HEK293 (cell line): Measurements from ENCODE around the gene FLT3LG.

Source experiments
- EGR2 ChIP-seq: fragments of 450-650 bp; formaldehyde crosslinking; IDR thresholded peaks from 2 replicates; pipeline ENCODE4 v1.5.1; 2016; ENCODE audit warnings: low read depth, missing biosample characterization, missing genetic modification characterization
- GLIS1 ChIP-seq: fragments of 450-650 bp; formaldehyde crosslinking; IDR thresholded peaks from 2 replicates; pipeline ENCODE4 v1.5.1; 2016; ENCODE audit warnings: missing biosample characterization, missing genetic modification characterization
- OVOL3 ChIP-seq: fragments of 450-650 bp; formaldehyde crosslinking; IDR thresholded peaks from 2 replicates; pipeline ENCODE4 v1.5.1; 2016; ENCODE audit warnings: missing biosample characterization, missing genetic modification characterization
- REPIN1 ChIP-seq: fragments of 450-650 bp; formaldehyde crosslinking; IDR thresholded peaks from 2 replicates; pipeline ENCODE4 v1.5.1; 2017; ENCODE audit warnings: missing biosample characterization, missing genetic modification characterization, low read depth
- SCRT1 ChIP-seq: fragments of 450-650 bp; formaldehyde crosslinking; IDR thresholded peaks from 2 replicates; pipeline ENCODE4 v1.5.1; 2016; ENCODE audit warnings: missing biosample characterization, missing genetic modification characterization, borderline replicate concordance
- SP7 ChIP-seq: fragments of 450-650 bp; formaldehyde crosslinking; IDR thresholded peaks from 2 replicates; pipeline ENCODE4 v1.5.1; 2016; ENCODE audit warnings: missing biosample characterization, missing genetic modification characterization
- ZNF10 ChIP-seq: fragments of 450-650 bp; formaldehyde crosslinking; IDR thresholded peaks from 2 replicates; pipeline ENCODE4 v1.5.1; 2017; ENCODE audit warnings: missing biosample characterization, missing genetic modification characterization
- ZNF132 ChIP-seq: fragments of 450-650 bp; formaldehyde crosslinking; IDR thresholded peaks from 2 replicates; pipeline ENCODE4 v1.5.1; 2017; ENCODE audit warnings: missing biosample characterization, missing genetic modification characterization, borderline replicate concordance
- ZNF174 ChIP-seq: fragments of 450-650 bp; formaldehyde crosslinking; IDR thresholded peaks from 2 replicates; pipeline ENCODE4 v1.5.0; 2017; ENCODE audit warnings: missing biosample characterization, mild to moderate bottlenecking, missing genetic modification characterization
- ZNF221 ChIP-seq: fragments of 450-650 bp; formaldehyde crosslinking; IDR thresholded peaks from 2 replicates; pipeline ENCODE4 v1.5.1; 2017; ENCODE audit warnings: missing biosample characterization, missing genetic modification characterization, borderline replicate concordance
- ZNF24 ChIP-seq: fragments of 450-650 bp; formaldehyde crosslinking; IDR thresholded peaks from 2 replicates; pipeline ENCODE4 v1.5.1; 2016; ENCODE audit warnings: missing biosample characterization, missing genetic modification characterization
- ZNF274 ChIP-seq, 2 experiments: fragments of 200-500 bp in 1 of 2; fragments of 450-650 bp in 1 of 2; sonication (Bioruptor generic) in 1 of 2; formaldehyde crosslinking in 1 of 2; IDR thresholded peaks; 2 replicates each; pipeline versions ENCODE4 v1.5.1 to v1.6.1; 2014 to 2016; ENCODE audit warnings: borderline replicate concordance in 1 of 2, inconsistent platforms in 1 of 2, low read length in 1 of 2, missing biosample characterization in 1 of 2, missing genetic modification characterization in 1 of 2
- ZNF302 ChIP-seq: fragments of 450-650 bp; formaldehyde crosslinking; IDR thresholded peaks from 2 replicates; pipeline ENCODE4 v1.5.1; 2016; ENCODE audit warnings: missing biosample characterization, missing genetic modification characterization, low read depth
- ZNF335 ChIP-seq: fragments of 450-650 bp; formaldehyde crosslinking; conservative IDR thresholded peaks from 2 replicates; pipeline ENCODE4 v1.5.1; 2016; ENCODE audit warnings: missing biosample characterization, missing genetic modification characterization
- ZNF350 ChIP-seq: fragments of 450-650 bp; formaldehyde crosslinking; IDR thresholded peaks from 2 replicates; pipeline ENCODE4 v1.5.0; 2017; ENCODE audit warnings: missing biosample characterization, mild to moderate bottlenecking, missing genetic modification characterization
- ZNF416 ChIP-seq: fragments of 450-650 bp; formaldehyde crosslinking; IDR thresholded peaks from 2 replicates; pipeline ENCODE4 v1.5.1; 2016; ENCODE audit warnings: missing biosample characterization, missing genetic modification characterization
- ZNF530 ChIP-seq: fragments of 450-650 bp; formaldehyde crosslinking; IDR thresholded peaks from 2 replicates; pipeline ENCODE4 v1.5.1; 2016; ENCODE audit warnings: low read depth, missing biosample characterization, missing genetic modification characterization
- ZNF555 ChIP-seq: fragments of 450-650 bp; formaldehyde crosslinking; conservative IDR thresholded peaks from 2 replicates; pipeline ENCODE4 v1.5.1; 2017; ENCODE audit warnings: missing biosample characterization, mild to moderate bottlenecking, missing genetic modification characterization, inconsistent platforms
- ZNF600 ChIP-seq: fragments of 450-650 bp; formaldehyde crosslinking; IDR thresholded peaks from 2 replicates; pipeline ENCODE4 v1.5.1; 2016; ENCODE audit warnings: missing biosample characterization, missing genetic modification characterization
- ZNF658 ChIP-seq: fragments of 450-650 bp; formaldehyde crosslinking; IDR thresholded peaks from 2 replicates; pipeline ENCODE4; 2016; ENCODE audit warnings: missing biosample characterization, missing genetic modification characterization
- ZNF664 ChIP-seq: fragments of 450-650 bp; formaldehyde crosslinking; IDR thresholded peaks from 2 replicates; pipeline ENCODE4 v1.5.1; 2016; ENCODE audit warnings: missing biosample characterization, missing genetic modification characterization
- ZNF677 ChIP-seq: fragments of 450-650 bp; IDR thresholded peaks from 2 replicates; pipeline ENCODE4 v1.5.0; 2018; ENCODE audit warnings: missing biosample characterization, mild to moderate bottlenecking, missing genetic modification characterization, moderate library complexity
- ZNF701 ChIP-seq: fragments of 450-650 bp; formaldehyde crosslinking; IDR thresholded peaks from 2 replicates; pipeline ENCODE4 v1.5.1; 2016; ENCODE audit warnings: missing biosample characterization, missing genetic modification characterization
- ZNF747 ChIP-seq: fragments of 450-650 bp; formaldehyde crosslinking; IDR thresholded peaks from 2 replicates; pipeline ENCODE4 v1.5.1; 2016; ENCODE audit warnings: missing biosample characterization, missing genetic modification characterization
- ZNF830 ChIP-seq: fragments of 450-650 bp; IDR thresholded peaks from 2 replicates; pipeline ENCODE4 v1.5.0; 2018; ENCODE audit warnings: missing biosample characterization, missing genetic modification characterization, low read depth, mild to moderate bottlenecking, moderate library complexity
- TF ChIP-seq, protein P1 (sequence below): fragments of 450-650 bp; formaldehyde crosslinking; IDR thresholded peaks from 2 replicates; pipeline ENCODE4 v1.5.1; 2016; ENCODE audit warnings: missing biosample characterization, missing genetic modification characterization, borderline replicate concordance
- TF ChIP-seq, protein P2 (sequence below): fragments of 450-650 bp; formaldehyde crosslinking; conservative IDR thresholded peaks from 2 replicates; pipeline ENCODE4 v1.5.1; 2016; ENCODE audit warnings: low read depth, missing biosample characterization, missing genetic modification characterization
- TF ChIP-seq, protein P3 (sequence below): fragments of 450-650 bp; formaldehyde crosslinking; IDR thresholded peaks from 2 replicates; pipeline ENCODE4 v1.5.1; 2016; ENCODE audit warnings: missing biosample characterization, missing genetic modification characterization

Gene FLT3LG

DNA sequence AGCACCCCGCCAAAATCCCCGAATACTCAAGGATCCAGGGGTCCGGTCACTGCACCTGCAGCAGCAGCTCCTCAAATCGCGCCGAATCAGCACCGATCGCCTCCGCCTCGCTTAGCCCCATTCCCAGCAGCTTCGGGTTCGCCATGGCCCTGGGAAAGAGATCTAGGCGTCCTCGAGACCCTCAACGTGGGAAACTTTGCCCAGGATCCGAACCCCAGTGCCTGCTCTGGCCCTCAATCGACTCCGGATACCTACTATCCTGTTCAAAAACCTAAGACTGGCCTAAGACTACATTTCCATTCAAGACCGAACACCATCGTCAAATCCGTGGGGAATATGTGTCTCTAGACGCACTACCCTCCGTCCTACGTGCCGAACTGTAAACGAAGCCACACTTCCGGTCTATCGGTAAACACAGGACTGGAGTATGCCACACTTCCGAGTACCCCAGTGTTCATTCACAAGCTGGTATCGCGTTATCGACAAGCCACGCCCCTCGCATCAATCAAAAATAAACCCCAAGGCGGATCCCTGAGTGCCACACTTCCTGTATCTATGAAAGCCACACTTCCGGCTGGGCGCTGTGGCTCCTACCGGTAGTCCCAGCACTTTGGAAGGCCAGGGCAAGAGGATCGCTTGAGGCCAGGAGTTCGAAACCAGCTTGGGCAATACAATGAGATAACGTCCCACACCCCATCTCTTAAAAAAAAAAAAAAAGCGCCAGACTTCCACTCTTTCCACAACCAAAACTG is 22.4 kb upstream of the FLT3LG start, which contains the start of gene PIH1D1 (continued):
- TF ChIP-seq ZNF600: no peak
- TF ChIP-seq ZNF830 (tag by site-specific recombination): no peak
- TF ChIP-seq SCRT1 (tag by site-specific recombination): 0 out of 2 replicates have a peak, but pooled peaks have one; percentile 3
- TF ChIP-seq GLIS1 (tag by site-specific recombination): peak; percentile 47
- no peak for TF ChIP-seq ZNF221 (tag by site-specific recombination)
- no peak for TF ChIP-seq REPIN1
- TF ChIP-seq ZNF302 (tag by site-specific recombination): no peak
- no peak for TF ChIP-seq ZNF174 (tag by site-specific recombination)
- TF ChIP-seq ZNF24 (tag by site-specific recombination): peak; percentile 44
- TF ChIP-seq, protein P1, sequence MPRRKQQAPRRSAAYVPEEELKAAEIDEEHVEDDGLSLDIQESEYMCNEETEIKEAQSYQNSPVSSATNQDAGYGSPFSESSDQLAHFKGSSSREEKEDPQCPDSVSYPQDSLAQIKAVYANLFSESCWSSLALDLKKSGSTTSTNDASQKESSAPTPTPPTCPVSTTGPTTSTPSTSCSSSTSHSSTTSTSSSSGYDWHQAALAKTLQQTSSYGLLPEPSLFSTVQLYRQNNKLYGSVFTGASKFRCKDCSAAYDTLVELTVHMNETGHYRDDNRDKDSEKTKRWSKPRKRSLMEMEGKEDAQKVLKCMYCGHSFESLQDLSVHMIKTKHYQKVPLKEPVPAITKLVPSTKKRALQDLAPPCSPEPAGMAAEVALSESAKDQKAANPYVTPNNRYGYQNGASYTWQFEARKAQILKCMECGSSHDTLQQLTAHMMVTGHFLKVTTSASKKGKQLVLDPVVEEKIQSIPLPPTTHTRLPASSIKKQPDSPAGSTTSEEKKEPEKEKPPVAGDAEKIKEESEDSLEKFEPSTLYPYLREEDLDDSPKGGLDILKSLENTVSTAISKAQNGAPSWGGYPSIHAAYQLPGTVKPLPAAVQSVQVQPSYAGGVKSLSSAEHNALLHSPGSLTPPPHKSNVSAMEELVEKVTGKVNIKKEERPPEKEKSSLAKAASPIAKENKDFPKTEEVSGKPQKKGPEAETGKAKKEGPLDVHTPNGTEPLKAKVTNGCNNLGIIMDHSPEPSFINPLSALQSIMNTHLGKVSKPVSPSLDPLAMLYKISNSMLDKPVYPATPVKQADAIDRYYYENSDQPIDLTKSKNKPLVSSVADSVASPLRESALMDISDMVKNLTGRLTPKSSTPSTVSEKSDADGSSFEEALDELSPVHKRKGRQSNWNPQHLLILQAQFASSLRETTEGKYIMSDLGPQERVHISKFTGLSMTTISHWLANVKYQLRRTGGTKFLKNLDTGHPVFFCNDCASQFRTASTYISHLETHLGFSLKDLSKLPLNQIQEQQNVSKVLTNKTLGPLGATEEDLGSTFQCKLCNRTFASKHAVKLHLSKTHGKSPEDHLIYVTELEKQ (tag by site-specific recombination): no peak
- TF ChIP-seq ZNF658 (tag by site-specific recombination): no peak
- TF ChIP-seq, protein P2, sequence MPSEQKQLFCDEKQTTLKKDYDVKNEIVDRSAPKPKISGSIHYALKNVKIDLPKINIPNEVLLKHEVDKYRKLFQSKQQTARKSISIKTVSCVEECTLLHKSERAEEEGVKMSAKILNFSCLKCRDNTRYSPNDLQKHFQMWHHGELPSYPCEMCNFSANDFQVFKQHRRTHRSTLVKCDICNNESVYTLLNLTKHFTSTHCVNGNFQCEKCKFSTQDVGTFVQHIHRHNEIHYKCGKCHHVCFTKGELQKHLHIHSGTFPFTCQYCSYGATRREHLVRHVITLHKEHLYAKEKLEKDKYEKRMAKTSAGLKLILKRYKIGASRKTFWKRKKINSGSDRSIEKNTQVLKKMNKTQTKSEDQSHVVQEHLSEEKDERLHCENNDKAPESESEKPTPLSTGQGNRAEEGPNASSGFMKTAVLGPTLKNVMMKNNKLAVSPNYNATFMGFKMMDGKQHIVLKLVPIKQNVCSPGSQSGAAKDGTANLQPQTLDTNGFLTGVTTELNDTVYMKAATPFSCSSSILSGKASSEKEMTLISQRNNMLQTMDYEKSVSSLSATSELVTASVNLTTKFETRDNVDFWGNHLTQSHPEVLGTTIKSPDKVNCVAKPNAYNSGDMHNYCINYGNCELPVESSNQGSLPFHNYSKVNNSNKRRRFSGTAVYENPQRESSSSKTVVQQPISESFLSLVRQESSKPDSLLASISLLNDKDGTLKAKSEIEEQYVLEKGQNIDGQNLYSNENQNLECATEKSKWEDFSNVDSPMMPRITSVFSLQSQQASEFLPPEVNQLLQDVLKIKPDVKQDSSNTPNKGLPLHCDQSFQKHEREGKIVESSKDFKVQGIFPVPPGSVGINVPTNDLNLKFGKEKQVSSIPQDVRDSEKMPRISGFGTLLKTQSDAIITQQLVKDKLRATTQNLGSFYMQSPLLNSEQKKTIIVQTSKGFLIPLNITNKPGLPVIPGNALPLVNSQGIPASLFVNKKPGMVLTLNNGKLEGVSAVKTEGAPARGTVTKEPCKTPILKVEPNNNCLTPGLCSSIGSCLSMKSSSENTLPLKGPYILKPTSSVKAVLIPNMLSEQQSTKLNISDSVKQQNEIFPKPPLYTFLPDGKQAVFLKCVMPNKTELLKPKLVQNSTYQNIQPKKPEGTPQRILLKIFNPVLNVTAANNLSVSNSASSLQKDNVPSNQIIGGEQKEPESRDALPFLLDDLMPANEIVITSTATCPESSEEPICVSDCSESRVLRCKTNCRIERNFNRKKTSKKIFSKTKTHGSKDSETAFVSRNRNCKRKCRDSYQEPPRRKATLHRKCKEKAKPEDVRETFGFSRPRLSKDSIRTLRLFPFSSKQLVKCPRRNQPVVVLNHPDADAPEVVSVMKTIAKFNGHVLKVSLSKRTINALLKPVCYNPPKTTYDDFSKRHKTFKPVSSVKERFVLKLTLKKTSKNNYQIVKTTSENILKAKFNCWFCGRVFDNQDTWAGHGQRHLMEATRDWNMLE (tag by site-specific recombination): peak; percentile 54
- TF ChIP-seq, protein P3, sequence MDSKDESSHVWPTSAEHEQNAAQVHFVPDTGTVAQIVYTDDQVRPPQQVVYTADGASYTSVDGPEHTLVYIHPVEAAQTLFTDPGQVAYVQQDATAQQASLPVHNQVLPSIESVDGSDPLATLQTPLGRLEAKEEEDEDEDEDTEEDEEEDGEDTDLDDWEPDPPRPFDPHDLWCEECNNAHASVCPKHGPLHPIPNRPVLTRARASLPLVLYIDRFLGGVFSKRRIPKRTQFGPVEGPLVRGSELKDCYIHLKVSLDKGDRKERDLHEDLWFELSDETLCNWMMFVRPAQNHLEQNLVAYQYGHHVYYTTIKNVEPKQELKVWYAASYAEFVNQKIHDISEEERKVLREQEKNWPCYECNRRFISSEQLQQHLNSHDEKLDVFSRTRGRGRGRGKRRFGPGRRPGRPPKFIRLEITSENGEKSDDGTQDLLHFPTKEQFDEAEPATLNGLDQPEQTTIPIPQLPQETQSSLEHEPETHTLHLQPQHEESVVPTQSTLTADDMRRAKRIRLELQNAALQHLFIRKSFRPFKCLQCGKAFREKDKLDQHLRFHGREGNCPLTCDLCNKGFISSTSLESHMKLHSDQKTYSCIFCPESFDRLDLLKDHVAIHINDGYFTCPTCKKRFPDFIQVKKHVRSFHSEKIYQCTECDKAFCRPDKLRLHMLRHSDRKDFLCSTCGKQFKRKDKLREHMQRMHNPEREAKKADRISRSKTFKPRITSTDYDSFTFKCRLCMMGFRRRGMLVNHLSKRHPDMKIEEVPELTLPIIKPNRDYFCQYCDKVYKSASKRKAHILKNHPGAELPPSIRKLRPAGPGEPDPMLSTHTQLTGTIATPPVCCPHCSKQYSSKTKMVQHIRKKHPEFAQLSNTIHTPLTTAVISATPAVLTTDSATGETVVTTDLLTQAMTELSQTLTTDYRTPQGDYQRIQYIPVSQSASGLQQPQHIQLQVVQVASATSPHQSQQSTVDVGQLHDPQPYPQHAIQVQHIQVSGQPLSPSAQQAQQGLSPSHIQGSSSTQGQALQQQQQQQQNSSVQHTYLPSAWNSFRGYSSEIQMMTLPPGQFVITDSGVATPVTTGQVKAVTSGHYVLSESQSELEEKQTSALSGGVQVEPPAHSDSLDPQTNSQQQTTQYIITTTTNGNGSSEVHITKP (tag by site-specific recombination): 0 out of 2 replicates have a peak, but pooled peaks have one; percentile 15
- no peak for TF ChIP-seq EGR2 (tag by site-specific recombination)
- TF ChIP-seq ZNF335: peak; percentile 95
- no peak for TF ChIP-seq ZNF555 (tag by site-specific recombination)
- TF ChIP-seq ZNF416 (tag by site-specific recombination): no peak
- no peak for TF ChIP-seq ZNF701 (tag by site-specific recombination)
- TF ChIP-seq ZNF10 (tag by site-specific recombination): no peak
- TF ChIP-seq ZNF274 (IDR thresholded peaks at IDR 0.05; ENCODE audit: low read length): no peak
- no peak for TF ChIP-seq ZNF274 (tag by site-specific recombination; IDR thresholded peaks at IDR 0.05; ENCODE audit: borderline replicate concordance)
- no peak for TF ChIP-seq OVOL3 (tag by site-specific recombination)
- TF ChIP-seq ZNF677 (tag by site-specific recombination): no peak
- no peak for TF ChIP-seq ZNF747 (tag by site-specific recombination)
- TF ChIP-seq ZNF530 (tag by site-specific recombination): no peak
- 0 out of 2 replicates have a peak, but pooled peaks have one; percentile 45 for TF ChIP-seq SP7 (tag by site-specific recombination)
- no peak for TF ChIP-seq ZNF350
- no peak for TF ChIP-seq ZNF132
- TF ChIP-seq ZNF664 (tag by site-specific recombination): no peak
